Neural progenitor cell (in vitro differentiated cells): ENCODE results near the gene PRSS27. TPM values are rescaled to one million over a fixed set of nuclear protein-coding genes. Genes with fewer than 3 reads are reported as not detected.

ENCODE experiments used
- DNase-seq: peaks from one replicate; pipeline ENCODE4 v3.0.0-alpha.2; 2016; ENCODE audit warnings: low spot score
- H2AFZ ChIP-seq: fragments of 200-600 bp; sonication (generic); replicated peaks from 2 replicates; pipeline ENCODE4 v1.6.1; 2016; ENCODE audit warnings: antibody characterized with exemption
- H3F3A ChIP-seq: fragments of 200-600 bp; sonication (generic); 2 replicates; pipeline ENCODE4 v1.6.1; 2016; ENCODE audit warnings: antibody characterized with exemption, low read depth
- H3K27ac ChIP-seq: fragments of 200-600 bp; sonication (generic); 2 replicates; pipeline ENCODE4 v1.5.1; 2016; ENCODE audit warnings: mild to moderate bottlenecking
- H3K27me3 ChIP-seq: fragments of 200-600 bp; sonication (generic); 2 replicates; pipeline ENCODE4 v1.6.1; 2016; ENCODE audit warnings: mild to moderate bottlenecking, moderate library complexity
- H3K36me3 ChIP-seq: fragments of 200-600 bp; sonication (generic); 2 replicates; pipeline ENCODE4 v1.5.1; 2016
- H3K4me1 ChIP-seq: fragments of 200-600 bp; sonication (generic); 2 replicates; pipeline ENCODE4 v1.6.1; 2016; ENCODE audit warnings: mixed run types
- H3K4me2 ChIP-seq: fragments of 200-600 bp; sonication (generic); 2 replicates; pipeline ENCODE4 v1.6.1; 2016
- H3K4me3 ChIP-seq: fragments of 200-600 bp; sonication (generic); 2 replicates; pipeline ENCODE4 v1.5.1; 2016
- H3K79me2 ChIP-seq: fragments of 200-600 bp; sonication (generic); 2 replicates; pipeline ENCODE4 v1.6.1; 2016; ENCODE audit warnings: low read depth
- H3K9ac ChIP-seq: fragments of 200-600 bp; sonication (generic); 2 replicates; pipeline ENCODE4 v1.6.1; 2016
- H3K9me3 ChIP-seq: fragments of 200-600 bp; sonication (generic); 2 replicates; pipeline ENCODE4 v1.5.1; 2016; ENCODE audit warnings: low read depth
- H4K20me1 ChIP-seq: fragments of 200-600 bp; sonication (generic); 2 replicates; pipeline ENCODE4 v1.6.1; 2016; ENCODE audit warnings: low read depth
- H3K27ac Mint-ChIP-seq: 3 replicates; pipeline ENCODE4 v1.8.0; 2021; ENCODE audit warnings: mixed read lengths
- H3K27me3 Mint-ChIP-seq: 2 replicates; pipeline ENCODE4 v1.8.0; 2022; ENCODE audit warnings: low read depth, mild to moderate bottlenecking, inconsistent platforms, moderate library complexity, mixed read lengths; ENCODE audit not compliant: insufficient read depth
- H3K36me3 Mint-ChIP-seq: 3 replicates; pipeline ENCODE4 v1.8.0; 2021; ENCODE audit warnings: mixed read lengths
- H3K4me1 Mint-ChIP-seq: 3 replicates; pipeline ENCODE4 v1.8.0; 2021; ENCODE audit warnings: mixed read lengths
- H3K4me3 Mint-ChIP-seq: 3 replicates; pipeline ENCODE4 v1.8.0; 2021; ENCODE audit warnings: mild to moderate bottlenecking, moderate library complexity, mixed read lengths
- H3K9me3 Mint-ChIP-seq: 3 replicates; pipeline ENCODE4 v1.8.0; 2020; ENCODE audit warnings: mixed read lengths
- CTCF ChIP-seq: fragments of 200-600 bp; sonication (generic); IDR thresholded peaks from 2 replicates; pipeline ENCODE4 v1.5.1; 2017; ENCODE audit warnings: antibody characterized with exemption, mild to moderate bottlenecking
- EZH2 ChIP-seq: fragments of 200-600 bp; sonication (generic); IDR thresholded peaks from 2 replicates; pipeline ENCODE4 v1.6.1; 2017; ENCODE audit warnings: antibody characterized with exemption, mild to moderate bottlenecking, moderate library complexity
- EZH2phosphoT487 ChIP-seq: fragments of 200-600 bp; sonication (generic); IDR thresholded peaks from 2 replicates; pipeline ENCODE4 v1.6.1; 2017; ENCODE audit warnings: antibody characterized with exemption
- total RNA-seq: library from RNA; depleted of rRNA; stranded (reverse); fragments of >200 nt; gene quantifications from 2 replicates; pipeline ENCODE4 v1.2.3, GENCODE V29; 2015; ENCODE audit warnings: low replicate concordance

The PRSS27 gene
- total RNA-seq, 1 donor from 2014 or later = 1.8 TPM

GRCh38 chr16:2706085-2706484, 13.9 kb downstream of the PRSS27 start:
- Histone ChIP-seq H3K27ac (no peak overlapping the region), H3K79me2 (no peaks in the 10 kb centered on the region), H2AFZ (no peak overlapping the region), H3F3A (no peaks in the 10 kb centered on the region), H3K9ac (no peak overlapping the region), H3K9me3 (no peaks in the 10 kb centered on the region), H3K36me3 (no peaks in the 10 kb centered on the region), H4K20me1 (no peaks in the 10 kb centered on the region), H3K4me3 (no peak overlapping the region), H3K4me1 (no peaks in the 10 kb centered on the region), H3K4me2 (no peak overlapping the region), H3K27me3 (no peaks in the 10 kb centered on the region)
- Mint-ChIP-seq H3K4me1 (no peaks in the 10 kb centered on the region), H3K4me3 (no peak overlapping the region), H3K27ac (no peak overlapping the region), H3K27me3 (no peaks in the 10 kb centered on the region), H3K36me3 (no peaks in the 10 kb centered on the region), H3K9me3 (no peaks in the 10 kb centered on the region)
- TF ChIP-seq CTCF = no peak
- no peak for TF ChIP-seq EZH2
- TF ChIP-seq EZH2phosphoT487 = no peak
- no peak for DNase-seq

GRCh38 chr16:2705351-2705750, 14.7 kb downstream of the PRSS27 start:
- H3K27ac Mint-ChIP-seq = no peak overlapping the region
- no peak overlapping the region for H3K4me3 Mint-ChIP-seq
- no peak overlapping the region for H3K9ac ChIP-seq
- no peaks in the 10 kb centered on the region for H3K4me1 Mint-ChIP-seq
- no peak overlapping the region for H3K4me3 ChIP-seq
- no peaks in the 10 kb centered on the region for H3K4me1 ChIP-seq
- H4K20me1 ChIP-seq = no peaks in the 10 kb centered on the region
- H3K27me3 ChIP-seq = no peaks in the 10 kb centered on the region
- no peaks in the 10 kb centered on the region for H3F3A ChIP-seq
- no peaks in the 10 kb centered on the region for H3K9me3 Mint-ChIP-seq
- TF ChIP-seq EZH2 = no peak
- no peak for TF ChIP-seq CTCF
- no peak for TF ChIP-seq EZH2phosphoT487
- H3K9me3 ChIP-seq = no peaks in the 10 kb centered on the region
- no peaks in the 10 kb centered on the region for H3K36me3 ChIP-seq
- no peaks in the 10 kb centered on the region for H3K27me3 Mint-ChIP-seq
- no peak overlapping the region for H2AFZ ChIP-seq
- no peak overlapping the region for H3K4me2 ChIP-seq
- no peak for DNase-seq
- H3K79me2 ChIP-seq = no peaks in the 10 kb centered on the region
- no peak overlapping the region for H3K27ac ChIP-seq
- H3K36me3 Mint-ChIP-seq = no peaks in the 10 kb centered on the region

- Histone ChIP-seq H3K36me3 (no peaks in the 10 kb centered on the region), H3K9ac (no peak overlapping the region), H3K27me3 (no peaks in the 10 kb centered on the region), H3K9me3 (no peaks in the 10 kb centered on the region), H3K4me2 (no peak overlapping the region), H2AFZ (no peak overlapping the region), H4K20me1 (no peaks in the 10 kb centered on the region), H3K4me1 (no peaks in the 10 kb centered on the region), H3K27ac (no peak overlapping the region), H3K79me2 (no peaks in the 10 kb centered on the region), H3K4me3 (no peak overlapping the region), H3F3A (no peaks in the 10 kb centered on the region)
- DNase-seq = no peak
- Mint-ChIP-seq H3K27ac (no peak overlapping the region), H3K4me1 (no peaks in the 10 kb centered on the region), H3K27me3 (no peaks in the 10 kb centered on the region), H3K36me3 (no peaks in the 10 kb centered on the region), H3K4me3 (no peak overlapping the region), H3K9me3 (no peaks in the 10 kb centered on the region)
- TF ChIP-seq EZH2phosphoT487 (no peak), EZH2 (no peak), CTCF (no peak)
Measured at GRCh38 chr16:2704983-2705275, 15.1 kb downstream of the PRSS27 start.
